HL-60 (cell line): Measurements from ENCODE around the gene ATAD1.

Source experiments
- DNase-seq, 2 experiments: peaks; one replicate each; pipeline ENCODE4 v3.0.0-alpha.2; 2010 to 2020; ENCODE audit warnings: low read depth in 1 of 2, low spot score in 1 of 2
- H3K27ac ChIP-seq: fragments of 250-450 bp; sonication (Bioruptor Pico); replicated peaks from 2 replicates; pipeline ENCODE4 v1.5.1; 2020; ENCODE audit warnings: mild to moderate bottlenecking, moderate library complexity
- H3K27me3 ChIP-seq: fragments of 250-450 bp; sonication (Bioruptor Pico); 2 replicates; pipeline ENCODE4 v1.5.1; 2021; ENCODE audit warnings: mild to moderate bottlenecking, moderate library complexity; ENCODE audit not compliant: insufficient read depth, poor library complexity, severe bottlenecking
- H3K4me3 ChIP-seq: replicated peaks from 2 replicates; pipeline ENCODE4 v1.5.1; 2011; ENCODE audit warnings: mild to moderate bottlenecking, control low read depth, low read length; ENCODE audit not compliant: insufficient read depth
- CTCF ChIP-seq: IDR thresholded peaks from one replicate; pipeline ENCODE4 v1.5.1; 2011; ENCODE audit warnings: low read length, control low read depth, inconsistent platforms; ENCODE audit not compliant: insufficient read depth
- GABPA ChIP-seq: IDR thresholded peaks from 2 replicates; pipeline ENCODE4 v1.6.1; 2012; ENCODE audit warnings: low read depth
- POLR2AphosphoS5 ChIP-seq: IDR thresholded peaks from 2 replicates; pipeline ENCODE4 v1.6.1; 2012; ENCODE audit warnings: low read depth
- REST ChIP-seq: IDR thresholded peaks from 2 replicates; pipeline ENCODE4 v1.6.1; 2012; ENCODE audit warnings: low read depth; ENCODE audit not compliant: insufficient replicate concordance
- SPI1 ChIP-seq: IDR thresholded peaks from 2 replicates; pipeline ENCODE4 v1.6.1; 2012; ENCODE audit warnings: low read depth, mild to moderate bottlenecking, borderline replicate concordance

Gene ATAD1

GRCh38 chr10:87862679-87863052 lies 44.6 kb upstream of the ATAD1 start:
- TF ChIP-seq GABPA (no peak), SPI1 (no peak), CTCF (no peak), REST (no peak), POLR2AphosphoS5 (no peak)
- no peak for DNase-seq
- peak overlapping the region; percentile 91 for H3K27ac ChIP-seq
- H3K27me3 ChIP-seq, result no peaks in the 10 kb centered on the region
- H3K4me3 ChIP-seq, result peak overlapping the region; percentile 86

GRCh38 chr10:87861953-87862678 lies 44.1 kb upstream of the ATAD1 start:
- Histone ChIP-seq H3K27ac (peak overlapping the region; percentile 91), H3K4me3 (peak overlapping the region; percentile 86), H3K27me3 (no peaks in the 10 kb centered on the region)
- TF ChIP-seq POLR2AphosphoS5 (peak; percentile 95), SPI1 (peak; percentile 5; the same call in 1 of the 2 replicates), GABPA (peak; percentile 74; the same call in 1 of the 2 replicates), CTCF (no peak), REST (peak; percentile 65)
- DNase-seq, result peak; percentile 98 to 99

- Histone ChIP-seq H3K4me3 (peak overlapping the region; percentile 86), H3K27ac (peak overlapping the region; percentile 91), H3K27me3 (no peaks in the 10 kb centered on the region)
- TF ChIP-seq POLR2AphosphoS5 (no peak), SPI1 (no peak), CTCF (no peak), REST (no peak), GABPA (no peak)
- peak; percentile 76 to 81 for DNase-seq
Measured at GRCh38 chr10:87861566-87861952, 43.5 kb upstream of the ATAD1 start.
